ENCODE results near the gene RPL31. TPM values are rescaled to one million over a fixed set of nuclear protein-coding genes. Genes with fewer than 3 reads are reported as not detected.
A peak's percentile ranks its signal among the peaks of the same experiment; 100 is the strongest.

RPL31 gene
- total RNA-seq, 3 donors from 2014 or later: 1,654 to 2,512 (median 1,741) TPM

DNA sequence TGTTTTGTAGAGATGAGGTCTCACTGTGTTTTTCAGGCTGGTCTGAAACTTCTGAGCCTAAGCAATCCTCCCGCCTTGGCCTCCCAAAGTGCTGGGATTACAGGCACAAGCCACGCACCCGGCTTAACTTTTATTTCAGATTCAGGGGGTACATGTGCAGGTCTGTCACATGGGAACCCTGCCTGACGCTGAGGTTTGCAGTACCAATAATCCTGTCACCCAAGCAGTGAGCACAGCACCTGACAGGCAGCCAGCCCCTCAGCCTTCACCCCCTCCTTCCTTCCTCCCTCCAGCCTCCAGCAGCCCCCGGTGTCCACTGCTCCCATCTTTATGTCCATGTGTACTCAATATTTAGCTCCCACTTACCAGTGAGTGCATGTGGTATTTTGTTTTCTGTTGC, 46.0 kb upstream of the RPL31 start:
- TF ChIP-seq POLR2A (IDR thresholded peaks at IDR 0.05): no peak
- TF ChIP-seq, protein P1, sequence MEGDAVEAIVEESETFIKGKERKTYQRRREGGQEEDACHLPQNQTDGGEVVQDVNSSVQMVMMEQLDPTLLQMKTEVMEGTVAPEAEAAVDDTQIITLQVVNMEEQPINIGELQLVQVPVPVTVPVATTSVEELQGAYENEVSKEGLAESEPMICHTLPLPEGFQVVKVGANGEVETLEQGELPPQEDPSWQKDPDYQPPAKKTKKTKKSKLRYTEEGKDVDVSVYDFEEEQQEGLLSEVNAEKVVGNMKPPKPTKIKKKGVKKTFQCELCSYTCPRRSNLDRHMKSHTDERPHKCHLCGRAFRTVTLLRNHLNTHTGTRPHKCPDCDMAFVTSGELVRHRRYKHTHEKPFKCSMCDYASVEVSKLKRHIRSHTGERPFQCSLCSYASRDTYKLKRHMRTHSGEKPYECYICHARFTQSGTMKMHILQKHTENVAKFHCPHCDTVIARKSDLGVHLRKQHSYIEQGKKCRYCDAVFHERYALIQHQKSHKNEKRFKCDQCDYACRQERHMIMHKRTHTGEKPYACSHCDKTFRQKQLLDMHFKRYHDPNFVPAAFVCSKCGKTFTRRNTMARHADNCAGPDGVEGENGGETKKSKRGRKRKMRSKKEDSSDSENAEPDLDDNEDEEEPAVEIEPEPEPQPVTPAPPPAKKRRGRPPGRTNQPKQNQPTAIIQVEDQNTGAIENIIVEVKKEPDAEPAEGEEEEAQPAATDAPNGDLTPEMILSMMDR (IDR thresholded peaks at IDR 0.05): no peak
- TF ChIP-seq POLR2AphosphoS5 (IDR thresholded peaks at IDR 0.05): no peak
- DNase-seq (ENCODE audit: low spot score in 2 of 2): no peak
- Histone ChIP-seq H3K27ac (no peak overlapping the region), H3K4me1 (peaks cover 0 to 4% of the 10 kb centered on the region in 2 donors), H3K4me3 (no peak overlapping the region), H3K36me3 (no peaks in the 10 kb centered on the region), H3K27me3 (no peaks in the 10 kb centered on the region), H3K9me3 (no peaks in the 10 kb centered on the region)
- intact Hi-C loops (cut with DNase I; ENCODE audit: low total_unique reads): no loop called here

DNA sequence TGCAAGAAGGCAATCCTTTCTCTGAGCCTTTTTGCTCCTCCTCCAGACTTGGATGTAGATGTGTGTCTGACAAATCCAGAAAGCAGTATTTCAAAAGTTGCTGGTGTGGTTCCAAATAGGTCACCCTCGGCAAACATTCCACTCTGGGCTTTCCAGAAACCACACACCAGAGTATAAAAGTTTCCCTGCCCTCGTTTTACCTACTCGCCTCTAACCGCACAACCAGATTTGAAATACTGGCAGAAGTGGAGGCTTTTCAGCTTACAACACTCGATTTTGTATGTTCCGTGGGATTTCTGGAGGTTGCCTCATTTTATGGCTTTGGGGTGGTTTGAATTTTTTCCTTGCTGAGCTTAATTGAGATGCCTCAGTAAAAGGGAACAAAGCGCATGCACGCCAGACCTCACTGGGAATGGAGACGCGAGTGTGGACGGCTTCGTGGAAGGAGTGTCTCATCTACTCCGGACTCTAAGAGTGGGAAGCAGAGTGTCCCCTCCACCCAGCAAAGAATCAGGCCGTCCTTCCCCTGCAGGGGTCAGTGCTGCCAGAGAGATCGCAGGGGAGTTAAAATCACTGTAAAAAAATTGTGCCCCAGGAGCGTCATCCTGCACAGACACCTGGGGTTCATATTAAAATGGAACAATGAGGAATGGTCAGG, 44.0 kb upstream of the RPL31 start:
- DNase-seq (ENCODE audit: low spot score in 2 of 2): peak; percentile 60 to 76
- Histone ChIP-seq H3K27me3 (no peaks in the 10 kb centered on the region), H3K4me3 (peak overlapping the region in 2 of 3 donors; percentile 20 to 23), H3K9me3 (no peaks in the 10 kb centered on the region), H3K36me3 (no peaks in the 10 kb centered on the region), H3K4me1 (peaks cover 0 to 4% of the 10 kb centered on the region in 2 donors), H3K27ac (peak overlapping the region; percentile 18 to 21)
- intact Hi-C loops (cut with DNase I; ENCODE audit: low total_unique reads): no loop called here
- peak; percentile 19 to 51 (median 25) for TF ChIP-seq POLR2AphosphoS5 (IDR thresholded peaks at IDR 0.05)
- TF ChIP-seq, protein P1 (IDR thresholded peaks at IDR 0.05): no peak

DNA sequence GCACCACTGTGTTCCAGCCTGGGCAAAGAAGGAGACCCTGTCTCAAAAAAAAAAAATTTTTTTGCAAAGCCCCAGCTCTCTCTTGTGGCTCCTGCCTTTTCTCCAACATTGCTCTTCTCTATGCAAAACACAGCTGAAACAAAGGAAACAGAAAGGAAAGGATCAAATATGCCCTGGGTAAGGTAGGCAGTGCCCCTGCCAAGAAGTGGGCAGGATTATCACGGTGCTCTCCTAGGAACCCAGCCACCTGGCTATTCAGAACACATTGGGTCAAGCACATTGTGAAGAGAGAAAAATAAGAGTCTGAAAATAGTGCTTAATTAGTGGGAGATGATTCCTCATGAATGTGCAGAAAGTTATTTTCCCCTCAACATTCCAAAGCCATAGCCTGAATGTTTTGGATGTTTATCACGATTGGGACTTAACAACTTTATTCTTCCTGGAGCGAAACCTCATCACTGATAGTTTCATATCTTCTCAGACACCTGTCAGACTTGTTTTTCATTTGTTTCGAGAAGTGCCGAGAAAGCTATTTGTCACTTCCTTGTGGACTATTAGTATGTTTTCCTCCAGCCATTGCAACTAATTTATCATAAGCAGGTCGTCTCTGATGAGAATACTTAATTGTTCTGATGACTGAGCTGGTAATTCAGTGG, 42.7 kb upstream of the RPL31 start:
- Histone ChIP-seq H3K9me3 (no peaks in the 10 kb centered on the region), H3K27ac (peak overlapping the region; percentile 41 to 44), H3K4me3 (no peak overlapping the region), H3K36me3 (no peaks in the 10 kb centered on the region), H3K27me3 (no peaks in the 10 kb centered on the region), H3K4me1 (peaks cover 0 to 4% of the 10 kb centered on the region in 2 donors)
- intact Hi-C loops (cut with DNase I; ENCODE audit: low total_unique reads): no loop called here
- TF ChIP-seq, protein P1 (IDR thresholded peaks at IDR 0.05): no peak
- no peak for TF ChIP-seq POLR2A (IDR thresholded peaks at IDR 0.05)
- no peak for TF ChIP-seq POLR2AphosphoS5 (IDR thresholded peaks at IDR 0.05)
- no peak for DNase-seq (ENCODE audit: low spot score in 2 of 2)

DNA sequence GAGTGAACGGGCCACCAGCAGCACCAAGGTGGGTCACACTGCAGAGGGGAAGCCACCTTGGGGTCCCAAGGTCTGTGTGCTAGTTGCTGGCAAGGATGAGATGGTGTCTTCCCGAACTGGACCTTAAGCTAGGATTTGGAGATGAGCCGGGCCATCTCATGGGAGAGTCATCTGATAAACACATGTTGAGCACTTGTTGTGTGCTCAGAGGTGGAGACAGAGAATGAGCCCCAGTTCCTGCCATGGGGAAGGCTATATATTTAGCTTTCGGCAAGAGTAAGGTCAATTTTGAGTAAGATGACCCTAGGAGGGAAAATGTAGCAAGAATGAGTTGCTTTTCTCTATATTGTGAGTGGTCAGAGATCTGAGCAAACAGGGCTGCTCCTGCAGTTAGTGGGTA, 41.4 kb upstream of the RPL31 start:
- intact Hi-C loops (cut with DNase I; ENCODE audit: low total_unique reads): no loop called here
- Histone ChIP-seq H3K27ac (peak overlapping the region in 1 of 2 donors; percentile 4), H3K27me3 (no peaks in the 10 kb centered on the region), H3K9me3 (no peaks in the 10 kb centered on the region), H3K36me3 (no peaks in the 10 kb centered on the region), H3K4me1 (peaks cover 0 to 4% of the 10 kb centered on the region in 2 donors), H3K4me3 (no peak overlapping the region)
- no peak for TF ChIP-seq POLR2A (IDR thresholded peaks at IDR 0.05)
- TF ChIP-seq, protein P1 (IDR thresholded peaks at IDR 0.05): no peak
- no peak for TF ChIP-seq POLR2AphosphoS5 (IDR thresholded peaks at IDR 0.05)
- no peak for DNase-seq (ENCODE audit: low spot score in 2 of 2)

DNA sequence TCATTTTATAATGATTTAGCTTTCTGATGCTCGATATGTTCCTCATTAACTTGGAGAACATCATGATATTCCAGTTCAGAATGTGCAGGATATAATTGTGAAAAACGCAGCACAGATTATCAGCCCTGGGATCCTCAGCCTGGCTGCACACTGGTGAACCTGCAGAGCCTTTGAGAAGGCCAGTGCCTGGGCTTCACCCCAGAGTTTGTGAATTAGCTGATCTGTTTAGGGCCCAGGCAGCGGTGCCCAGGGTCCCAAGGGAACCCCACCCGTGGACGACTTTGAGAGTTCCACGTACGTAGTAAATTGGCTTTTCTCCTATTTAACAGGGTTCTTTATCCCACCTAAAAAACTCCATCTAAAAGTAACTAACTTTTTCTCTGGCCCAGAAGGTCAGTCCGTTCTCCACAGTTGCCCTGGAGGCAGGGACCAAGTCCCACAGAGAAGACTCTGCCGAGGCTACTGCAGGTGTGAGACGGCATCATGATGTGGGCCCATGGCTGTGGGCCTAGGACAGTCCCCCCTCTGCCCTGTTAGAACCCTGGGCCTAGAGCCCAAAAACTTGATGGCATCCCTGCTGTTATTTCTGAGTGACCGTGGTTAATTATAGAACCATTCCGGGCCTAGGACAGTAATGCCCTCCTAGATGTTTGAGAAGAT, 39.6 kb upstream of the RPL31 start:
- intact Hi-C loops (cut with DNase I; ENCODE audit: low total_unique reads): no loop called here
- no peak overlapping the region for H3K4me3 ChIP-seq
- DNase-seq (ENCODE audit: low spot score in 2 of 2): no peak
- no peaks in the 10 kb centered on the region for H3K27me3 ChIP-seq
- H3K4me1 ChIP-seq: peaks cover 0 to 3% of the 10 kb centered on the region in 2 donors
- no peak overlapping the region for H3K27ac ChIP-seq
- TF ChIP-seq POLR2AphosphoS5 (IDR thresholded peaks at IDR 0.05) (no peak), POLR2A (IDR thresholded peaks at IDR 0.05) (no peak)
- TF ChIP-seq, protein P1 (IDR thresholded peaks at IDR 0.05): no peak
- no peaks in the 10 kb centered on the region for H3K36me3 ChIP-seq
- H3K9me3 ChIP-seq: no peaks in the 10 kb centered on the region

Data from breast epithelium (tissue), 4 donors.